Transverse colon (tissue), 3 donors: Measurements from ENCODE around the gene DDX54.

Experiments used
- CTCF ChIP-seq, 5 experiments: fragments of 200-600 bp in 3 of 5; fragments of 450-650 bp in 2 of 5; sonication (generic) in 3 of 5; IDR thresholded peaks; 1 replicate in 2 of 5; 2 replicates in 3 of 5; pipeline ENCODE4 v1.5.1; 2016 to 2017; ENCODE audit warnings: antibody characterized with exemption in 5 of 5, inconsistent platforms in 3 of 5, mild to moderate bottlenecking in 2 of 5, moderate library complexity in 1 of 5
- EP300 ChIP-seq: sonication (generic); formaldehyde crosslinking; IDR thresholded peaks from one replicate; pipeline ENCODE4 v1.6.1; 2017; ENCODE audit warnings: antibody characterized with exemption, low read depth

DNA sequence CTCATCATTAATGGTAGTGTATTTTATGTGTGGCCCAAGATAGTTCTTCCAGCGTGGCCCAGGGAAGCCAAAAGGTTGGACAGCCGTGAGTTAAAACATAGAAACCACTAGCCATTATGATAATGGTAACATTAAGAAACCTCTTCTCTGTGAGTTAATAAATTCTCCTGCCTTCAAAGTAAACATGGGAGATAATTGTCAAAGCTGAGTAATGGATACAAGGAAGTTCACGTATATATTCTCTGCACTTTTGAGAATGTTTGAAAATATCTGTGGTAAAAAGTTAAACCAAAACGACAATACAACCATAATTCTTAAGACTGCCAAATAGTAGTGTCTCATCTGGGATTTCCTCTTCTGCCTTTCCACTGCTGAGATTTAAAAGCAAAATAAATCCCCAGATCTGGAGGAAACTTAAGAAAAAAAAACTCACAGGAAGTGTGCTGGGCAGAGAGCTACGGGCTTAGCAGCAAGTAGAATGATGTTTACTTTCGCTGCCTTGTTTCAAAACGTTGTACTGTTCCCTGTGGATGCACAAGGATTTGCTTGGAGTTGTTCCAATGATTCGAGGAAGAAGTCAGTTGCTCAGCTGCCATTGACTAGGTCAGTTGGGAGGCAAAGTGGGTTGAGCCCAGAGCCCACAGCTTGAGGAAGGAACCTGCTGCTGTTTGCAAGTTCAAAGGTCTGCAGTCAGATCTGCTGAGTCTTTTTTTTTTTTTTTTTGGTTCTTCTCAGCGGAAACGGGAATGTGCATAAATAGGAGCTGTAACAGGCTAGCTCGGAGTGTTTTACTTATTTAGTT lies 37.7 kb upstream of the DDX54 start:
- TF ChIP-seq CTCF (IDR thresholded peaks at IDR 0.05) (no peak), EP300 (peak; percentile 28)
